Posterior vena cava (tissue), 2 donors: ENCODE data around the gene ZIC1. TPM values are rescaled to one million over a fixed set of nuclear protein-coding genes. Genes with fewer than 3 reads are reported as not detected.

ENCODE experiments used
- DNase-seq: peaks from one replicate; pipeline ENCODE4 v3.0.0-alpha.2; 2020; ENCODE audit warnings: low spot score
- intact Hi-C, 2 donors: fragments of 100-400 bp; cut with DNase I; formaldehyde crosslinking; loops; one replicate each; pipeline versions ENCODE4 v1.14.1 to v1.14.2; 2022 to 2023
- total RNA-seq, 2 donors: library from RNA; stranded (reverse); fragmentation: NEBNext Ultra II Directional; extraction: Animal tissue kit (Norgen Biotek cat#: 25700); gene quantifications; one replicate each; pipeline ENCODE4 v1.2.1, GENCODE V29; 2021
- donor health status: DM: yes; HTN: yes; CAD: no.
- donor health status: DM: yes; HTN: yes; CAD: no.

Gene ZIC1
- total RNA-seq, 2 donors from 2014 or later, result 7.5 to 8.7 TPM

DNA sequence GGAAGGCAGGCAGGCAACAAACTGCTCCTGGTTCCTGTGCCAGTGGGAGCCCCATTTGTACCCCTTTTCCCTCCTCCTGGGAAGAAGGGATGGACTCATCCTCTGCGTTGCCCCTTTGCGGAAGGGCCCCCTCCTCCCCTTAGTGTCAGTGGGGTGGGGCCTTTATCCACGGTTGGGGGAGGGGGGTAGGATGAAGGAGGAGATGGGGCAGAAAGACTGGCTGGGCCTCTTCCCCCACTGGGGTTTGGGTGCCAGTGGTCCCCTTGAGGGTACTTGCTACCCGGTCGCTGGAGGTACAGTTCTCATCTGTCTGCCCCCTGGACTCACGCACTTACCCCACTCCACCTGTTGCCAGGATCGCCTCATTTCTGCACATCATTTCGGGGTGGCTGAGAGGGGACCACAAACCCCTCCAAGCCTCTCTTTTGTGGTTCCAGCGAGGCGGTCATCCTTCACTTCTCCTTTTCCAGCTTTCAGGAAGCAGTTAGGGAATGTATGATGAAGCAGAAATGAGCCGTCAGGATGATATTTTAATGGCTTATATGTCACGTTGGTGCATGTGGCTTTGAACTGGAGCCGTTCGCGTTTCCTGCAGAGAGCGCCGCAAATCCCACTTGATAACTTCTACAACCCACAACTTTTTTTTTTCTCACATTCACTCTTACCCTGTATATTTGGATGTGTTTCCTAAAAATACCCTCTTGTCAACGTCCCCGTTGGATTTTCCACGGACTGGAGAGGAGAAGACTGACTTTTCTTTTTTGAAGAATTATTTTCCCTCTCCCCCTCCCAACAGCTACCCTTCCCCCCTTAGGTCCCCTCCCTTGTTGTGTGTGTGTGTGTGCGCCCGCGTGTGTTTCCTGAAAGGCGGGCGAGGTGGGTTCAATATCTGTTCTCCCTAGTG is 2.9 kb upstream of the ZIC1 start, which contains the start of gene ZIC4:
ZIC4 (minus strand) TSS at position 516 of the 904 bp plus-strand sequence. CDS start 3,746 bp downstream, outside the sequence.
- intact Hi-C loops, result no loop called here
- no peak for DNase-seq

DNA sequence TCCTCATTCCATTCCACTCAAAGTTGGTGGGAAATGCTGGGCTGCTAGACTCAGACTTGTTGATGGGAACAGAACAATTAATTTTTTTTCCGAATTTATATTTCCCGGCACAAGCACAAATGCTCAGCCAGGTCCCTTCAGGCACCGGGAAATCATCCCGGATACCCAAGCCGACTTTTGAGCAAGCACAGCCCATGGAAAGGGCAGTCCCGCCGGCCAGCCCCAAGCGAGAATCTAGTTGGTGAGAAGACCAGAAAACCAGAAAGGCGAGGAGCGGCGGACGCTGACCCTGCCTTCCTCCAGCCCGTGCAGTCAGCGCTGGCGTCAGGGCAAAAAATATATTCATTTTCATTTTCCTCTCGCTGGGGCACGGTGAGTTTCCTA is 2.1 kb upstream of the ZIC1 start:
- intact Hi-C loops, result no loop called here
- DNase-seq, result no peak

DNA sequence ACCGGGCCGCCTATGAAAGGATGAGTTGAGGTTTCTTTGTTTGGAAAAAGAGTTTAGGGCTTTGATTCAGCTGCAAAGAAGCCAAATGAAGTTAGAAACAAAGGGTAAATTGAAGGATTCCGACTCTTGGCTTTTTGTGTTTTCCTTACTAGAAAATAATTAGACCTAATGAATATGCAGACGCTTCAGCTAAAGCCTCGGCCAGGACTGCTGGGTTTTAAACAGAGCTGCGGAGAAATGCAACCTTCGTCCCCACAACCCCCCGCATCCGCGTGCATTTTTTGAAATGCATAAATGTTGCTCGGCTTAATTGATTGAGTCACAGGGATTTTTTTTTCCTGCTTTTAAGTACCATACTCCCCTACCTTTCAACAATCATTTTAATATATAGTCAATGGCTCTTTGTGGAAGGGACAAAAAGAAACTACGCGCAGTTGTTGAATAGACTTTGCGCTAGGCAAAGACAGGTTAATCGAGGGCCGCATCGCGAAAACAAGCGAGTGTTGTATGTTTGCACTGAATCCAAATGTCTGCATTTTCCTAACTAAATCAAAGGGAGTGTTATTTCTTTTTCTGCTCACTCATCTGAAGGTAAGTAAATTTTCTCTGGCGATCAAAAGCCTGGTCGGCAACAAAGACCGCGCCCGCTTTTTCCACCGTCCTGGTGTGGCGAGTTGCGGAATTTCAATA is 1.5 kb upstream of the ZIC1 start:
- intact Hi-C loops, result no loop called here

DNA sequence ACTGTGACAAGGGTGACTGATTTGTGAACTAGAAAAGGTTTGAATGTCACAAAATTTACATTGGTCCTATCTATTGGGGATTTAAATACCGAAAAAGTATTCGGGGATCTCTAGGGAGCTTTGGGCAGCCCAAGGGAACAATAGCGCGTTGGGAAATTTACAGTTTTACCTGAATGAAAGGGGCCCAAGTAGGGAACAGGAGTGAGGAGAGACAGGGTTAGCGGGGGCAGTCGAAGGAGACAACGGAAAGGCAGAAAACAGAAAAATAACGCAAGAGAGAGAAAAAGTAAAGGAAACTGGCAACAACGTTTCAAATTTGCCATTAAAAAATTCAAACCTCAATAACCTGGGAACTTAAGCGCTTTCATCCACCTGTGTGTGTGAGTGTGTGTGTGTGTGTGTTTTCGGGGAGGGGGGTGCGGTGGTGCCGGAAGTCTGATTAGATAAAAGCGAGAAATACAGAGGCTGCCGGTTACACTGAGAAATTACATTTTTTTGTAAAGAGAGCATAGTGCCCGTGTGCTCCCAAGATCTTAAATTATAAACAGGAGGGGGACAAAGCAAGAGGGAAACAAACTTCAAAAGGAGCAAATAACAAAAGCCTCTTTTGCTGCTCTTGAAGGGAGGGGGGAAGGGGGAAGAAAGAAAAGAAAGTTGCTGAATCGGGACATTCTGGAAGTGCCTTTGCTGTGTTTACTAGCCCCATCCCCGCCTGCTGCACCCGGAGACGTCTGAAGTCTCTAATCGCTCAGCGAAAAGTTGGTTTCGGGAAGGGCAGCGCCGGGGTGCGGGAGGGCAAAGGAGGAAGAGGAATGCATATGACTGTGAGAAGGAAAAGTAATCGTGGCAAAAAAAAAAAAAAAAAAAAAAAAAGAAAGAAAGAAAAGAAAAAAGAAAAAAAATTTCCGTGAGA is 721 bp upstream of the ZIC1 start:
- intact Hi-C loops, result no loop called here
- no peak for DNase-seq

More for the DNA sequence above, 1.5 kb upstream of the ZIC1 start:
- no peak for DNase-seq

DNA sequence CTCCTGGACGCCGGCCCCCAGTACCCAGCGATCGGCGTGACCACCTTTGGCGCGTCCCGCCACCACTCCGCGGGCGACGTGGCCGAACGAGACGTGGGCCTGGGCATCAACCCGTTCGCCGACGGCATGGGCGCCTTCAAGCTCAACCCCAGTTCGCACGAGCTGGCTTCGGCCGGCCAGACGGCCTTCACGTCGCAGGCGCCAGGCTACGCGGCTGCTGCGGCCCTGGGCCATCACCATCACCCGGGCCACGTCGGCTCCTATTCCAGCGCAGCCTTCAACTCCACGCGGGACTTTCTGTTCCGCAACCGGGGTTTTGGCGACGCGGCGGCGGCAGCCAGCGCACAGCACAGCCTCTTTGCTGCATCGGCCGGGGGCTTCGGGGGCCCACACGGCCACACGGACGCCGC is 956 bp downstream of the ZIC1 start:
- intact Hi-C loops, result no loop called here
- DNase-seq, result no peak

DNA sequence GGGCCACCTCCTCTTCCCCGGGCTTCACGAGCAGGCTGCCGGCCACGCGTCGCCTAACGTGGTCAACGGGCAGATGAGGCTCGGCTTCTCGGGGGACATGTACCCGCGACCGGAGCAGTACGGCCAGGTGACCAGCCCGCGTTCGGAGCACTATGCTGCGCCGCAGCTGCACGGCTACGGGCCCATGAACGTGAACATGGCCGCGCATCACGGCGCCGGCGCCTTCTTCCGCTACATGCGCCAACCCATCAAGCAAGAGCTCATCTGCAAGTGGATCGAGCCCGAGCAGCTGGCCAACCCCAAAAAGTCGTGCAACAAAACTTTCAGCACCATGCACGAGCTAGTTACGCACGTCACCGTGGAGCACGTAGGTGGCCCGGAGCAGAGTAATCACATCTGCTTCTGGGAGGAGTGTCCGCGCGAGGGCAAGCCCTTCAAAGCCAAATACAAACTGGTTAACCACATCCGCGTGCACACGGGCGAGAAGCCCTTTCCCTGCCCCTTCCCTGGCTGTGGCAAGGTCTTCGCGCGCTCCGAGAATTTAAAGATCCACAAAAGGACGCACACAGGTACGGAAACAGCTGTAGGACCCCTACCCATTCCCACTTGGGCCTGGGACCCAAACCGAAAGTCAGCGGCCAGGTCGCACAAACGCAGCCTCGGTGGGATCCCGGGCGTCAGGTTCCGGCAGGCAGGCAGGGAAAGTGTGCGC is 1.5 kb downstream of the ZIC1 start:
- intact Hi-C loops, result no loop called here
- DNase-seq, result no peak

DNA sequence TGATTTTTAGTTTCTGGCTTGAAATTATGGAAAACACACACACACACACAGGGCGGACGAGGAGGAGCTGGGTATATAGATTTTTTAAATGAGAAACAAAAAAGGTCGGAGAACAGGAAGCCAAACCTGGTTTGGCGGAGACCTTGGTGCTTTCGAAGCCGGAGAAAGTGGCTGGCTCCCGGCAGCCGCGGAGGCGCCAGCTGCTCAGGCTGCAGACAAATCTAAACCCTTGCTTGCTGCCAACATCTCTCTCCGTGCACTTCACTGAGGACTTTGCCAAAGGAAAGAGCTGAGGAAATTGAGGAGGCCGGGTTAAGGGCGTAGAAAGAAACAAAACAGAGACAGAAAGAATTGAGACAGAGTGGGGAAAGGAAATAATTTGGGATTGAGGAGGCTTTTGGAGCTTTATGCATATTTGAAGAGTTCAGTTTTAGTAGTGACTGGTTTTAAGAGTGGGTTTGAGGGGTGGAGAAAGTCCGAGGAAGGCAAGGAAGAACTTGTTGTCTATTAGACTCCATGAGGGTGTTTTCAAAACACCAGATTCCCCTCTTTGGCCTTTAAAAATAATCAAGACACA is 2.2 kb downstream of the ZIC1 start:
- DNase-seq, result no peak
- intact Hi-C loops, result no loop called here

DNA sequence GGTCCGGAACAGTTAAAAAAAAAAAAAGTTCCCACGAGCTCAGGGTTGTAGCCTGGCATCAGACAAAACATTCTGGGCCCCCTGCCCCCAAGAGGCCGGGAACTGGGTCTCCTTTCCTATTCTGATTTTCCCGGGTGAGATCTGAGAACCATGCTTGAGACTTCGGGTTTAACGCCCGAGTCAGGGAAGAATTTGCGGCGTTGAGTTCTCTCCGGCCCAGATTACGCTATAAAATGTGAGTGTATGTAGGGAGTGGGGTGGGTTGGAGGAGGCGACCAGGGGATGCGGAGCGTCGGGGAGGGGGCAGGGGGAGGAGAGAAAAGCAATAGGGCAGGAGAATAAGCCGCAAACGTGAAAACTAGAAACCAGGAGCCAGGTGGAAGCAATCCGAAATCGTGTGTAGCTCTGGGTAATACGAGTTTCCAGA is 2.7 kb downstream of the ZIC1 start:
- no peak for DNase-seq
- intact Hi-C loops, result no loop called here

DNA sequence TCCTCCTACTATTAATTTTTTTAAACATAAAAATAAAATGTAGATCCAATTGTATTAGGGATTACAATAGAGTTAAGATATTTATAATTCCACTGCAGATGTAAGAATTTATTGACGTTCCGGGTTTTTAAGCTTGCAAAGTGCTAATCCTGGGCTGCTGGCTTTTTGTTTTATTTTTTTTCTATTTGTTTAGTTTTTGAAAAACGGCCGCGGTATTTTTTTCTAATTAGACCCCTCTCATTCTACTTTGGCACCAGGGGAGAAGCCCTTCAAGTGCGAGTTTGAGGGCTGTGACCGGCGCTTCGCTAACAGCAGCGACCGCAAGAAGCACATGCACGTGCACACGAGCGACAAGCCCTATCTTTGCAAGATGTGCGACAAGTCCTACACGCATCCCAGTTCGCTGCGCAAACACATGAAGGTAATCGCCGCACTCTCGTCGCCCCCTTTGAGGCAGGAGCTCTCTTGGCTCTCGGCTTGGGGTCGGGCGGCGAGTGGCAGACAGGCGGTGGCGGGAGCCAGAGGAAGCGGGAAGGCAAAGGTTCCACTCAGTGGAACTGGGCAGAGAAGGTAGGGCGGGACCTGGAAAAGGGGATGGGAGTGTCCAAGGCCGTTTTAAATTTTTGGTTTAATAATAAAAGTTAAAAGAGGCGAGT is 3.2 kb downstream of the ZIC1 start:
- intact Hi-C loops, result no loop called here

DNA sequence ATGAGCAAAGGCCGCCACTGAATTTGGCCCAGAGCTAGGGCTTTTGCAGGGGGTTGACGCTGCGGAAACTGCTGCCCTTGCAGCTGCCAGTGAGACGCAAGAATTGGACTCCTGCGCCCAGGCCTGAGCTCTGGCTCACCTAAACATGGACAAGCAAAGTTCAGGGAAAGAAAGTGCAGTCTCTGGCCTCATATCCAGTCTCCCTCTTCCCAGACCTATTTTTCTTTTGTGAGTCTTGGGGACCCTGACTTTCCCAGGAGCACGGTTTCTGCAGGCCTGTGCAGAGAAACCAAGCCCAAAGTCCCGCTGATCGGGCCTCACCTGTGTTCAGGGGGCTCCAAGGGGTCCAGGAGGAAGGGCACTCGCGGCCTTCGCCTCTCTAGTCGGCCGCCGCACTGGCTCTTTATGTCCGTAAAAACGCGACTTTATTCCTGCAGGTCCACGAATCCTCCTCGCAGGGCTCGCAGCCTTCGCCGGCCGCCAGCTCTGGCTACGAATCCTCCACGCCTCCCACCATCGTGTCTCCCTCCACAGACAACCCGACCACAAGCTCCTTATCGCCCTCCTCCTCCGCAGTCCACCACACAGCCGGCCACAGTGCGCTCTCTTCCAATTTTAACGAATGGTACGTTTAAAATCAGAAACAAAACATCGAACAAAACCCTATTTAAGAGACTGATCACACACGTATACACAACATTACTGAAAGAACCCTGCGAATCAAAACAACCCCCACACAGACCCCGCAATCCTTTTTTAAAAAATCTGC is 3.9 kb downstream of the ZIC1 start:
- intact Hi-C loops, result no loop called here
- no peak for DNase-seq

More for the DNA sequence above, 3.2 kb downstream of the ZIC1 start:
- DNase-seq, result no peak

DNA sequence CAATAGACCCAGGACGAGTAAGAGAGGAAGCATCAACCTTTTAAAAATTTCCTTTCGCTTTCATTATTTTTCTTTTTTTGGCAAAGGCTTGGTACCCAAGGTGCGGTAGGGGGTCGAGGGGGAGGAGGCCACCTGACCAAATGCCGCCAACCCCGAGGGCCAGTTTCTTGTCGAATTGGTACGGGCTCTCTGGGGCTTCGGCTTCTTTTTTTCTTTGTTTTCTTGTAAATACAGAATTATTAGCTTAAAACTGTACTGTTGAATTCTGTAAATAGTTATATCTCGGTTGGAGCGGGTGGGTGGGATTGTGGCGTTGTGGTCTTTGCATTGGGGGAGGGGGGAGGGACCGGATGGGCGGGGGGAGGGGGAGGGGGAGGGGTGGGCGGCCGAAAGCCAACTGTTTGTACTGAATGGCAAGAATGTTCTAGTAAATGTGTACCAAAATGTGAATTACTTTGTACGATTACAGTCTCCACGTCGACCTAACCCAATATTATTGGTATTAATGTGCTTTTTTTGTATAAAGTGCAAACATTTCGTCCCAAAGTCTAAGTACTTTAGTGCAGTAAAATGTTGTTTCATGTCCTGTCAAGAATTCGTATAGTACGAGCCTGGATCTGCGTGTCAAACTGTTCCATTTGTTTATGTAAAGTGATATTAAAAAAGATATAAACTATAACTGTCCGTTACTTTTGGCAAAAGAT is 4.7 kb downstream of the ZIC1 start:
- DNase-seq, result no peak
- intact Hi-C loops, result no loop called here

DNA sequence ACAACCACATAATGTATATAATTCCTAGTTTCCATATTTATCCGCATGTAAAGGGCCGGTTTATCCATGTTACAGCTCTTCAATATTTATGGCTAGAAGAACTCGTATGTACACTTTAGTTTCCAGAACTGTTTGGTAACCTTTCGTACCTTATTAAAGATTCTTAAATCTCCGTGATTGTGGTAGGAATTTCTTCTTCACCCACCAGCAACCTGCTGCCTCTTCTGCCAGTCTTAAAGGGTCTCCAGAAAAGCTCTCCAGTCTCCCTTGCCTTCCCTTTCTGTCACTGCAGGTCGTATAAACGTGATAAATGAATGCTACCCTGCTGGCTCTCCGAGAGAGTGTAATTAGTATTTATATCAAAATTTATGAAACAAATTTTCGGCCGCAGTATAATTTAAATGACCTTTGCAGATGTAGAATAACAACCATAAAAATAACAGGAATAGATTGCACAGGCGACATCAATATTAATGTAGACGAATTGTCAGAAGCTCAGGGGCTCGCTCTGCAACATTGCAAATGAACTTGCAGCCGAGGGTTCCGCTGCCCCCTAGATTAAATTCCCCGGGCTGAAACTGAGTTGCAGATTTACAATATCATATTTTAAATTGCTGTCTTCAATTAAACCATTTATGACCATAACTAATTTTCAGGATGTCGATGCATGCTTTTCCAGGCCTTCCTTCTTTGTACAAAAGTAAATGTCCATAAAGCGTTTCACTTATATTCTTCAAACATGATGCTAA is 5.4 kb downstream of the ZIC1 start:
- intact Hi-C loops, result no loop called here
- no peak for DNase-seq

DNA sequence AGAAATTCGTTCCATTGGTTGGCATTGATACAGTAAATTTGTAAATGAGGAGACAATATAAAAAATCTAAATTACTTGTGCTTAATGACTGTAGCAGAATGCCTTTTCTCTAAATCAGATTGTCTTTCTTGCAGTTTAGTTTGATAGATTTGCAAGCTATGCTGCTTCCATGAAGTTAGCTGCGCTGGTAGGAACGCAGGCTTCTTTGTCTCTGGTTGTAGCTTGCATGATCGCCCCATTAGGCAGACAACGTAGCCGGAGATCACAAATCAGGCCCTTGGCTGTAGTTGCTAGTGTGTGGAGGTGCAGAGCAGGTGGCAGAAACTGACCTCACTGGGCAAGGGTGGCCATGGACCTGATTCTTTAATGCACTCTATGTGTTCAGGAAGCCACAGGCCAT is 6.1 kb downstream of the ZIC1 start:
- intact Hi-C loops, result no loop called here
- DNase-seq, result no peak

DNA sequence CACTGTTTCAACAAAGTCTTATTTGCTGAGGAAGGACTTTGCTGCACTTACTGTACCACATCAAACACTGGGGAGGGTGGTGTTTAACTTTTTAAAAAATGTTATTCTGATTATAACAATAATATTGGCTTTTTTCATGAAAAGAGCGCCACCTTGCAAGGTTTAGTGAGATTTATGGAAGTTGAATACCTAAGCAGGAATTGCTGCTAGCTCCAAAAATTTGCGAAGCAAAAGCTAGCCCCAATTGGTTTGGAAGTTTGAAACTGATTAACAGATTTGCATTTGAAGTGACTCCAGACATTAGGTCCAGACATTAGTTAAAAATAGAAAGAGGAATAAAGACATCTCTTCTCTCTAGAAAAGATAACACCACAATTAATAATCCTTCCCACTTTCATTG is 6.7 kb downstream of the ZIC1 start:
- DNase-seq, result no peak
- intact Hi-C loops, result no loop called here

DNA sequence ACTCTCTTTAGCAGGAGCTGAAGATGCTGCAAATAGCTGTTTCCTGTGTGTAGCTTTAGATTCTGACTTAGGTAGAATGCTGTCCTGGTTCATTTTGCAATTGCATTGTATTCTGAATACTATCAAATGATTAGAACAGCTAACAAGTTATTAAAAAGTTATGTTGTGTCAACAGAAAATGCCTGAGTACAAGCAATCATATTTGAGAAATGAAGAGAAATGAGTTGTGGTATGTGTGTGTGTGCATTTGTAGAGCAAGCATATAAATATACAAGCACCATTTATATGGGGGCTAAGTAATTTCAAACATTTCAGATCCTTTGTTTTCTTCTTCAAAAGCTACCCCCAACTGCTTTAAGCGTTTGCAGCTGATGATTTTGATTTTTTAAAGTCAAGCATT is 7.8 kb downstream of the ZIC1 start:
- no peak for DNase-seq
- intact Hi-C loops, result no loop called here
